NCI-H146 treated with DMSO at 0.1 percent for 48 hours (cell line): ENCODE results near the gene CCL19.

ENCODE experiments used
- DNase-seq: peaks from one replicate; lab custom pipeline; 2025; ENCODE audit not compliant: unreplicated experiment; lab: John Stamatoyannopoulos, UW

Gene CCL19

GRCh38 chr9:34664281-34665066 lies 26.6 kb downstream of the CCL19 start:
- DNase-seq, result peak; percentile 40

- no peak for DNase-seq
Measured at GRCh38 chr9:34663303-34663605, 27.8 kb downstream of the CCL19 start.

- no peak for DNase-seq
Measured at GRCh38 chr9:34662526-34663302, 28.4 kb downstream of the CCL19 start, which contains the start of gene CCL27. CCL27 (minus strand) TSS chr9:34662657; CDS start chr9:34662633, 24 bp downstream.

GRCh38 chr9:34659592-34660253 lies 31.4 kb downstream of the CCL19 start:
- DNase-seq, result no peak

- no peak for DNase-seq
Measured at GRCh38 chr9:34658461-34658860, 32.6 kb downstream of the CCL19 start.

GRCh38 chr9:34656992-34657391 lies 34.1 kb downstream of the CCL19 start:
- DNase-seq, result no peak

- DNase-seq, result no peak
Measured at GRCh38 chr9:34655394-34655793, 35.7 kb downstream of the CCL19 start.

- DNase-seq, result no peak
Measured at GRCh38 chr9:34654323-34655051, 36.6 kb downstream of the CCL19 start.

- DNase-seq, result no peak
Measured at GRCh38 chr9:34653151-34654072, 37.7 kb downstream of the CCL19 start.

GRCh38 chr9:34652602-34653000 lies 38.5 kb downstream of the CCL19 start:
- no peak for DNase-seq

- no peak for DNase-seq
Measured at GRCh38 chr9:34651876-34652601, 39.0 kb downstream of the CCL19 start, which contains the start of gene IL11RA. IL11RA (plus strand) TSS chr9:34652185; CDS start chr9:34655218, 3,033 bp downstream.

GRCh38 chr9:34651321-34651720 lies 39.8 kb downstream of the CCL19 start:
- DNase-seq, result no peak

- no peak for DNase-seq
Measured at GRCh38 chr9:34650816-34651215, 40.3 kb downstream of the CCL19 start.

GRCh38 chr9:34648673-34649072 lies 42.4 kb downstream of the CCL19 start:
- no peak for DNase-seq

- no peak for DNase-seq
Measured at GRCh38 chr9:34647651-34648050, 43.4 kb downstream of the CCL19 start.

- no peak for DNase-seq
Measured at GRCh38 chr9:34647084-34647403, 44.0 kb downstream of the CCL19 start.

- peak; percentile 94 for DNase-seq
Measured at GRCh38 chr9:34646211-34647083, 44.6 kb downstream of the CCL19 start, which contains the start of gene GALT. GALT (plus strand) TSS chr9:34646675; CDS start chr9:34646705, 30 bp downstream.

GRCh38 chr9:34644766-34645314 lies 46.2 kb downstream of the CCL19 start:
- DNase-seq, result no peak
